ENCODE measurements around the gene ROR1. TPM values are rescaled to one million over a fixed set of nuclear protein-coding genes. Genes with fewer than 3 reads are reported as not detected.

The ROR1 gene
- total and polyA plus RNA-seq, 5 donors from 2014 or later: not detected

DNA sequence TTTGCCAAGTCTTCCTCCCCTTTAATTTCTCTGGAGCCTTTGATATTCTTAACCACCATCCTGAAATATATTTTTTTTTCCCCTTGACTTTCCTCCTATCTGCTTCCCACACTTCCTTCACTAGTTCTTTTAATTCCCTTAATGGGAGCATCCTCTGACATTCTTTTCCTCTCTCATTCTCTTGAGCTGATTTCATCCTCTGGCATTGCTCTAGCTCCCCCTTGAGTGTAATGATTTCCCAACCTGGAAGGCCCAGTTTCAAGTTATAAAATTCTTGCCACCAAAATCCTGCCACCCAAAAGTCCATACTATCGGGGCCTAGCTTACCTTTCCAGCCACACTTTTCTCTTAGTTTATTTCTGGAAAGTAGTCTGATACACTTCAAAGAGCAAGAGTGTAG, 390.2 kb downstream of the ROR1 start:
- no peaks in the 10 kb centered on the region for H3K4me1 ChIP-seq (ENCODE audit: control insufficient read depth, insufficient read depth, low read length, poor library complexity, severe bottlenecking)
- peaks cover 2% of the 10 kb centered on the region for H3K27me3 ChIP-seq (ENCODE audit: control insufficient read depth, insufficient read depth, low read length)
- no peaks in the 10 kb centered on the region for H3K36me3 ChIP-seq (ENCODE audit: control insufficient read depth, insufficient read depth, low read length)
- H3K4me1 Mint-ChIP-seq: no peaks in the 10 kb centered on the region
- no peak overlapping the region for H3K4me3 Mint-ChIP-seq
- no peak for DNase-seq
- H3K4me3 ChIP-seq (ENCODE audit: low read depth, low read length): no peak overlapping the region
- no peaks in the 10 kb centered on the region for H3K36me3 Mint-ChIP-seq
- no peaks in the 10 kb centered on the region for H3K9me3 ChIP-seq (ENCODE audit: control insufficient read depth in 2 of 2, low read length in 2 of 2)
- no peaks in the 10 kb centered on the region for H3K9me3 Mint-ChIP-seq
- H3K27ac Mint-ChIP-seq: no peak overlapping the region
- no peak for ATAC-seq (ENCODE audit: low read depth in 2 of 2)
- no peak overlapping the region for H3K27ac ChIP-seq (ENCODE audit: insufficient read depth, low read length, poor library complexity, severe bottlenecking)
- H3K27me3 Mint-ChIP-seq: peaks cover 23% of the 10 kb centered on the region

DNA sequence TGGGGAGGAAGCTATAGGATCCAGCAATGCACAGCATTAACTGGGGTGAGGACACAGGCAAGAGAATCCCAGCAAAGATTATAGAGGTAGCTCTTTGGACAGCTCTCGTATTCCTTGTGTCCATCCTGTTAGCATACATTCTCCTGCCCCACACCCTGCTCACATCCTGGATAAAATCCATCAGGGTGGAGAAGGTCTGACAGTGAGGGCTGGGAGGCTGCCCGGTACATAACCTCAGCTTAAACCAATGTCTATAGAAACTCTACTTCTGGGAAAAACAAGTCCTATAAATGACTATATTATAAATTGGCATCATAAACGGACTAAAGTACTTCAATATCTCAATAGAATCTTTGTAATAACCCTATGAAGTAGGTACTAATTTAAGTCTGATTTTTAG, 392.8 kb downstream of the ROR1 start:
- Histone ChIP-seq H3K27me3 (ENCODE audit: control insufficient read depth, insufficient read depth, low read length) (no peaks in the 10 kb centered on the region), H3K36me3 (ENCODE audit: control insufficient read depth, insufficient read depth, low read length) (no peaks in the 10 kb centered on the region), H3K4me1 (ENCODE audit: control insufficient read depth, insufficient read depth, low read length, poor library complexity, severe bottlenecking) (no peaks in the 10 kb centered on the region), H3K4me3 (ENCODE audit: low read depth, low read length) (no peak overlapping the region), H3K27ac (ENCODE audit: insufficient read depth, low read length, poor library complexity, severe bottlenecking) (no peak overlapping the region), H3K9me3 (ENCODE audit: control insufficient read depth in 2 of 2, low read length in 2 of 2) (no peaks in the 10 kb centered on the region)
- H3K27ac Mint-ChIP-seq: no peak overlapping the region
- peaks cover 0 to 2% (median 0%) of the 10 kb centered on the region in 7 donors for H3K9me3 Mint-ChIP-seq
- H3K4me3 Mint-ChIP-seq: no peak overlapping the region
- DNase-seq: no peak
- H3K36me3 Mint-ChIP-seq: no peaks in the 10 kb centered on the region
- H3K4me1 Mint-ChIP-seq: no peaks in the 10 kb centered on the region
- peaks cover 15% of the 10 kb centered on the region for H3K27me3 Mint-ChIP-seq
- ATAC-seq (ENCODE audit: low read depth in 2 of 2): no peak

DNA sequence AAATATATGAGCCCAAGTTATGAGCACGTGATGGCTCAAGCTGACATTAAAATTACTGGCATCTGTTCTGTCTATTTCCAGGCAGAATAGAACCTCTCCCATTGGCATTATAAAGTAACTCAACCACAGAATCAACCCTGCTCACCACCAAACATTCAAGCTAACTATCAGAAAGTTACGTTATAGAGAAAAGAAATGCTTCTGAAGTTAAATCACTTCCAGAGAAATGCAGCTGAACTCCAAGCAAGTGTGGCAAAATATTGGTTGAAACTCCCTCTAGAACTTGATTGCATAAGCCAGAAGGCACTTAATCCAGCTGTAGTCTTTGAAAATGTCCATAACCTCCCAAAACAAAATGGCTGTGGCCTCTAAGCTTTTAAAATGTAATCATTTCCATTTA, 393.4 kb downstream of the ROR1 start:
- peaks cover 10% of the 10 kb centered on the region for H3K27me3 Mint-ChIP-seq
- no peak overlapping the region for H3K27ac Mint-ChIP-seq
- H3K4me3 Mint-ChIP-seq: no peak overlapping the region
- Histone ChIP-seq H3K9me3 (ENCODE audit: control insufficient read depth in 2 of 2, low read length in 2 of 2) (no peaks in the 10 kb centered on the region), H3K4me1 (ENCODE audit: control insufficient read depth, insufficient read depth, low read length, poor library complexity, severe bottlenecking) (no peaks in the 10 kb centered on the region), H3K4me3 (ENCODE audit: low read depth, low read length) (no peak overlapping the region), H3K27ac (ENCODE audit: insufficient read depth, low read length, poor library complexity, severe bottlenecking) (no peak overlapping the region), H3K36me3 (ENCODE audit: control insufficient read depth, insufficient read depth, low read length) (no peaks in the 10 kb centered on the region), H3K27me3 (ENCODE audit: control insufficient read depth, insufficient read depth, low read length) (no peaks in the 10 kb centered on the region)
- DNase-seq (no peak), ATAC-seq (ENCODE audit: low read depth in 2 of 2) (no peak)
- H3K4me1 Mint-ChIP-seq: no peaks in the 10 kb centered on the region
- H3K36me3 Mint-ChIP-seq: no peaks in the 10 kb centered on the region
- peaks cover 0 to 2% (median 0%) of the 10 kb centered on the region in 7 donors for H3K9me3 Mint-ChIP-seq

DNA sequence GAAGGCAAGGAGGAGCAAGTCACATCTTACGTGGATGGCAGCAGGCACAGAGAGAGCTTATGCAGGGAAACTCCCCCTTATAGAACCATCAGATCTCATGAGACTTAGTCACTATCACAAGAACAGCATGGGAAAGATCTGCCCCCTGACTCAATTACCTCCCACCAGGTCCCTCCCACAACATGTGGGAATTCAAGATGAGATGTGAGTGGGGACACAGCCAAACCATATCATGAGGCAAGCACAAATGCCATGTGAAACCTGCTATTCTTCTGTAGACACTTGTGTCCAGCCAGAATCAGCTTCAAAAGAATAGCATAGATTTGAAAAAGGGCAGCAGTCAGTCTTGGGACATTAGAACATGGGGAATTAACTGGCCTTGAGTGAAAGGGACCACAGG, 397.4 kb downstream of the ROR1 start:
- no peak for DNase-seq
- Mint-ChIP-seq H3K27me3 (peaks cover 5% of the 10 kb centered on the region), H3K4me3 (no peak overlapping the region), H3K27ac (no peak overlapping the region), H3K9me3 (peaks cover 0 to 2% (median 0%) of the 10 kb centered on the region in 7 donors), H3K4me1 (no peaks in the 10 kb centered on the region), H3K36me3 (no peaks in the 10 kb centered on the region)
- Histone ChIP-seq H3K4me3 (ENCODE audit: low read depth, low read length) (no peak overlapping the region), H3K9me3 (ENCODE audit: control insufficient read depth in 2 of 2, low read length in 2 of 2) (no peaks in the 10 kb centered on the region), H3K27ac (ENCODE audit: insufficient read depth, low read length, poor library complexity, severe bottlenecking) (no peak overlapping the region), H3K4me1 (ENCODE audit: control insufficient read depth, insufficient read depth, low read length, poor library complexity, severe bottlenecking) (no peaks in the 10 kb centered on the region), H3K27me3 (ENCODE audit: control insufficient read depth, insufficient read depth, low read length) (no peaks in the 10 kb centered on the region), H3K36me3 (ENCODE audit: control insufficient read depth, insufficient read depth, low read length) (no peaks in the 10 kb centered on the region)
- no peak for ATAC-seq (ENCODE audit: low read depth in 2 of 2)

DNA sequence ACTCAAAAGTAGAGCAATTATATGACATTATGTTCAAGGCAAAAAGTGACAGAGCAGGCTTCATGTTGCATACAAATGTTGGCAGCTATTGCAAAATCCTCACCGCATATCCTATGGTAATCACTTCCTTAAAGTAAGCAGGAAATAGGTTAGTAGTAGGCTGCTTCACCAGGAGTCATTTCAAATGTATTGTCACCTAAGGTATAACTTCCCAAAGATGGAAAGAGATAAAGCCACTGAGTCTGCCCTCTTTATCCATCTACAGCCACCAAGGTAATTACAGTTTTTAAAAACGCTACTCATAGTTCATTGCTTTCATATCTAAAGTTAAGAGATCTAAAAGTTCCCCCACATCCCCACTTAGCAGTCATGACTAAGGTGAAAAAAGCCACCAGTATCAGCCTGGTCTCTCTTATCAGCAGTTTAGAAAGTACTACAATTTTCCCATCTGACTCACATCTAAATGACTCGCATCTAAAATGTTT, 398.0 kb downstream of the ROR1 start:
- Histone ChIP-seq H3K27me3 (ENCODE audit: control insufficient read depth, insufficient read depth, low read length) (no peaks in the 10 kb centered on the region), H3K9me3 (ENCODE audit: control insufficient read depth in 2 of 2, low read length in 2 of 2) (no peaks in the 10 kb centered on the region), H3K4me3 (ENCODE audit: low read depth, low read length) (no peak overlapping the region), H3K27ac (ENCODE audit: insufficient read depth, low read length, poor library complexity, severe bottlenecking) (no peak overlapping the region), H3K36me3 (ENCODE audit: control insufficient read depth, insufficient read depth, low read length) (no peaks in the 10 kb centered on the region), H3K4me1 (ENCODE audit: control insufficient read depth, insufficient read depth, low read length, poor library complexity, severe bottlenecking) (no peaks in the 10 kb centered on the region)
- no peak for DNase-seq
- no peak for ATAC-seq (ENCODE audit: low read depth in 2 of 2)
- no peak overlapping the region for H3K27ac Mint-ChIP-seq
- no peak overlapping the region for H3K4me3 Mint-ChIP-seq
- peaks cover 0 to 2% (median 0%) of the 10 kb centered on the region in 7 donors for H3K9me3 Mint-ChIP-seq
- peaks cover 9% of the 10 kb centered on the region for H3K27me3 Mint-ChIP-seq
- no peaks in the 10 kb centered on the region for H3K36me3 Mint-ChIP-seq
- no peaks in the 10 kb centered on the region for H3K4me1 Mint-ChIP-seq

DNA sequence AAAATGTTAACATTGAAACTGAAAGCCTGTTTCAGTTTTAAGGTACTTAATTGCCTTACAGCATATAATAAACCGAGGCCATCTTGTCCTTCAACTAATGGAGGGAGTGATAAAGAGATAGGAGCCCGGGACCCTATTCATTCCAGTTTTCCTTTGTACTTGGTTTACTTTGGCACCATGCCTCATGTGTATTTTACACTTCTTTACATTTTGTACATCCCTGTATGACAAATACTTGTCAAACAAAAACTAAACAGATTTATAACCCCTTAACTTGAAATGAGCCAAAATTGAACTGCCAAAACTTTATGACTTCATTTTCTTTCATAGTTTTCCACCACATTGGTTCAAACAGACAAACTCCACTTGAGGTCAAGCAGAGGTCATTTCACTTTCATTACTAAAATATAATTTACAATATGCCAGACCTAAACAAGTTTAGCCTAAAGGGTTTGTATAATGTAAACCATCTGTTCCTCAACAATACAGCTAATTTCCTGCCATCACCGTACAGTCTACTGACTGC, 398.7 kb downstream of the ROR1 start:
- no peaks in the 10 kb centered on the region for H3K27me3 ChIP-seq (ENCODE audit: control insufficient read depth, insufficient read depth, low read length)
- no peaks in the 10 kb centered on the region for H3K4me1 ChIP-seq (ENCODE audit: control insufficient read depth, insufficient read depth, low read length, poor library complexity, severe bottlenecking)
- H3K4me3 ChIP-seq (ENCODE audit: low read depth, low read length): no peak overlapping the region
- no peaks in the 10 kb centered on the region for H3K9me3 ChIP-seq (ENCODE audit: control insufficient read depth in 2 of 2, low read length in 2 of 2)
- ATAC-seq (ENCODE audit: low read depth in 2 of 2) (no peak), DNase-seq (no peak)
- H3K36me3 ChIP-seq (ENCODE audit: control insufficient read depth, insufficient read depth, low read length): no peaks in the 10 kb centered on the region
- Mint-ChIP-seq H3K36me3 (no peaks in the 10 kb centered on the region), H3K4me1 (no peaks in the 10 kb centered on the region), H3K27me3 (peaks cover 9% of the 10 kb centered on the region), H3K4me3 (no peak overlapping the region), H3K27ac (no peak overlapping the region), H3K9me3 (peaks cover 0 to 2% (median 0%) of the 10 kb centered on the region in 7 donors)
- H3K27ac ChIP-seq (ENCODE audit: insufficient read depth, low read length, poor library complexity, severe bottlenecking): no peak overlapping the region

DNA sequence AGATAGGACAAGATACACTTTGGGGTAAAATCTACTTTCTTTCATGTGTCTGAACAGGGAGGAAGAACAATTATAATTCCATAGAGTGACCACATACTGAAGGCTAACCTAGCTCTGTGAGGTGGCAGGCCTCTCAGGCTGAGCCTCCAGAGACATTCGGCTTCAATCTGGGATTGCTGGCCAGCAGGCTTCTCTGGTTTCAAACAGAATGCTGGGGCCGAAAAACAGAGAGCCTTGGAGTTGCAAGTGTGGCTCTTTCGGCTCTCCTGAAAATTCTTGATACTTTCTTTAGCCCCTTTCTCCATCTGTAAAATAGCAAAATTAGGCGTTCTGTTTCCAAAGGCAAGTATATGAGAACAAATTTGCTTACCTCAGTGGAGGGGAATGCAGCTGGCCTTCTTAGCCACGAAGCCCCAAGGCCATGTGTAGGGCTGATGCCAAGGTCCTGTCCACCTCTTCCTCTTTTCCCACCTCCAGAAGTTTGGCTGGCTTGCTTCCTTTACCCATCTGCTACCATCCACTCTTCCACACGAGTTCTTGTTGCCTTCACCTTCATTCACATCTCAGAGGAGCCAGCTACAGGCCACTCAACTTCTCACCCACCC, 399.6 kb downstream of the ROR1 start:
- DNase-seq: no peak
- Mint-ChIP-seq H3K4me3 (no peak overlapping the region), H3K36me3 (no peaks in the 10 kb centered on the region), H3K27ac (no peak overlapping the region), H3K4me1 (no peaks in the 10 kb centered on the region), H3K27me3 (peaks cover 9% of the 10 kb centered on the region), H3K9me3 (peaks cover 0 to 2% (median 0%) of the 10 kb centered on the region in 7 donors)
- H3K9me3 ChIP-seq (ENCODE audit: control insufficient read depth in 2 of 2, low read length in 2 of 2): no peaks in the 10 kb centered on the region
- H3K4me3 ChIP-seq (ENCODE audit: low read depth, low read length): no peak overlapping the region
- no peak for ATAC-seq (ENCODE audit: low read depth in 2 of 2)
- no peaks in the 10 kb centered on the region for H3K4me1 ChIP-seq (ENCODE audit: control insufficient read depth, insufficient read depth, low read length, poor library complexity, severe bottlenecking)
- no peaks in the 10 kb centered on the region for H3K27me3 ChIP-seq (ENCODE audit: control insufficient read depth, insufficient read depth, low read length)
- H3K36me3 ChIP-seq (ENCODE audit: control insufficient read depth, insufficient read depth, low read length): no peaks in the 10 kb centered on the region
- H3K27ac ChIP-seq (ENCODE audit: insufficient read depth, low read length, poor library complexity, severe bottlenecking): no peak overlapping the region

DNA sequence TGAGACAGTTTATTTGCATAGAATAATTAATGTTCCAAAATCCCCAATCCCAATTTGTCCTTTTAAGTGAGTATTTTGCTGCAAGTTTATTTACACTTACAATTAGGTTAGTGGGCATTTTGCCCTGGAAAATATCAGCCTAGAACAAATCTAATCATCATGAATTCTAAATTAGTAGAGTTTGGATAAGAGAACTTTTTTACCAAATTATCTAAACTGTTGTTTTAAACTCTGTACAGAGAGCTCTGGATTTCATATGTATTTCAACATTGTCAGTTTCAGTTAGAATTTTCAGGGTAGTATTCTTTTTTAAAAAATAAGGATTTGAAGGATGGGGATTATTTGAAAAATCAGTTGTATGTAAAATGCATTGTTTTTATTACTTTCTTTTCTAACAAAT, 401.8 kb downstream of the ROR1 start:
- no peaks in the 10 kb centered on the region for H3K27me3 ChIP-seq (ENCODE audit: control insufficient read depth, insufficient read depth, low read length)
- no peaks in the 10 kb centered on the region for H3K36me3 ChIP-seq (ENCODE audit: control insufficient read depth, insufficient read depth, low read length)
- H3K4me3 Mint-ChIP-seq: no peak overlapping the region
- no peak for ATAC-seq (ENCODE audit: low read depth in 2 of 2)
- H3K27ac Mint-ChIP-seq: no peak overlapping the region
- DNase-seq: no peak
- H3K27me3 Mint-ChIP-seq: peaks cover 13% of the 10 kb centered on the region
- H3K4me1 Mint-ChIP-seq: no peaks in the 10 kb centered on the region
- no peaks in the 10 kb centered on the region for H3K9me3 Mint-ChIP-seq
- H3K4me3 ChIP-seq (ENCODE audit: low read depth, low read length): no peak overlapping the region
- no peak overlapping the region for H3K27ac ChIP-seq (ENCODE audit: insufficient read depth, low read length, poor library complexity, severe bottlenecking)
- H3K36me3 Mint-ChIP-seq: no peaks in the 10 kb centered on the region
- no peaks in the 10 kb centered on the region for H3K9me3 ChIP-seq (ENCODE audit: control insufficient read depth in 2 of 2, low read length in 2 of 2)
- H3K4me1 ChIP-seq (ENCODE audit: control insufficient read depth, insufficient read depth, low read length, poor library complexity, severe bottlenecking): no peaks in the 10 kb centered on the region

Measured in CD4-positive, CD25-positive, alpha-beta regulatory T cell (primary cell).